Kasumi-1 (cell line): ENCODE measurements around the gene ADAMTS8.

Experiments used
- DNase-seq, 2 experiments: peaks; one replicate each; lab custom pipeline; 2025; lab: John Stamatoyannopoulos, UW

ADAMTS8 gene

DNA sequence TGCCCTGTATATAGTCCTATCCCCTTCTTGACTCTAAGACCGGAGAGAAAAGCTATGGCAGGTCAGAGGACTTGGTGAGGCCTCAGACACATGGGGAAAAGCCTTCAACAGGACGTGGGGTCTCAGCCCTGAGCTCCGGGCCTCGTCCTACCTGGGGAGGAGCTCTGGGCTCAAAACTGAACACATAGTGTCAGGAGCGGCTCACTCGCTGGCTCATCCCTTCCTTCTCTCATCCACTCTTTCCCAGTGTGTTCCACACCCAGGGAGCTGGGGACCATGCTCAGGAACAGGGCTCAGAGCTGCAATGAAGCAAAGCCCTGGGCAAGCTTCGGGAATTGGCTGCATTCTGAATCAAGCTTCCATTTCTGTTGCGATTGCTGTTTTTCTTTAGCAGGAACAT lies 34.5 kb upstream of the ADAMTS8 start:
- DNase-seq: no peak

DNA sequence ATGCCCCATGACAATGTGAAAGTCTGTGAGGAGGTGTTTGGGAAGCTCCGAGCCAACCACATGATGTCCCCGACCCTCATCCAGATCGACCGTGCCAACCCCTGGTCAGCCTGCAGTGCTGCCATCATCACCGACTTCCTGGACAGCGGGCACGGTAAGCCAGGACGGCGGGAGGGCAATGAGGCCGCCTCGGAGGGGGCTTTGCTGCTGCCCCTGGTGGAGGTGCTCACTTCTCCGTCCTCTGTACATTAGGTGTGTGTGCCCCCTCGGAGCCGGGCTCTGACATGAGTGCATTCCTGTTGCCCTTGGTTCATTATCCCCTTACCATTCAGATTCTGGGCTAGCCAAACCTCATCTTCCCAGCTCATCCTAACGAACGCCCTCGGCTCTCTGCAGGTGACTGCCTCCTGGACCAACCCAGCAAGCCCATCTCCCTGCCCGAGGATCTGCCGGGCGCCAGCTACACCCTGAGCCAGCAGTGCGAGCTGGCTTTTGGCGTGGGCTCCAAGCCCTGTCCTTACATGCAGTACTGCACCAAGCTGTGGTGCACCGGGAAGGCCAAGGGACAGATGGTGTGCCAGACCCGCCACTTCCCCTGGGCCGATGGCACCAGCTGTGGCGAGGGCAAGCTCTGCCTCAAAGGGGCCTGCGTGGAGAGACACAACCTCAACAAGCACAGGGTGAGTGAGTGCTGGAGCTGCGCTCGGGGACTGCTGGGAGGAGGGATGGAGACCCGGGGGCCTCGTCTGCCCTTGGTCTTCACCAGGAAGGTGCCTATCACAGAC lies 33.9 kb upstream of the ADAMTS8 start:
- no peak for DNase-seq

DNA sequence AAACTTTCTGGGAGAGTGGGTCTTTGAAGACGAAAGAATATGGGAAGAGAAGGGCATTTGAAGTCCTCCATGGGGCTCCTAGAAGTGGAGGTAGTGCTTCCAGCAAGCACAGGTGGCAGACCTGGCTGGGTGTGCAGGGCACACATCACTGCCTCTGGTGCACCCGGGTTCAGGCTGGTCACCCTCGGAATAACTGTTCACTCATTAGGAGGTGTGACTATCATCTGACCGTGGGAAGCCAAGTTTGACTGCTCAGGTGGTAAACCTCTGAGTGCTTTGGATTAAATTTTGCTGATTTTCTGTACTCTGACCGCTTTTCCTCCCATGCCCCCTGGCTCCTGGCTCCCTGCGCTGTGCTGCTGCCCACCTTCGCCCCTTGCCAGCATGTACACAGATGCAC lies 31.1 kb upstream of the ADAMTS8 start:
- DNase-seq: no peak

DNA sequence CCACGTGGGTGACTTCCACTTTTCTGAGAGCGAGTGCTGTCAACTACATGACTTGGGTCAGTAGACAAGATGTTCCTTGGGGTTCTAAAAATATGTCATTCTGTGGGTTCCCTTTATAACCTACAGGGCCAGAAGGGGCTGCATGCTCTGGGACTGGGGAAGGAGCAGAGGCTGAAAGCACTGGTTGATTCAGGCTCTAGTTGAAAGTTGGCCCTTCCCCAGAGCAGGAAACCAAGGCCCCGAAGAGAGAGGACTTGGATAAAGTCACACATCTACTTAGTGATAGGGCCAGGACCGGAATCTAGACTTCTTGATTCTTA lies 30.0 kb upstream of the ADAMTS8 start:
- peak; percentile 65 to 79 for DNase-seq

- peak; percentile 52 to 58 for DNase-seq
Measured at GRCh38 chr11:130457623-130458409, 29.4 kb upstream of the ADAMTS8 start.

DNA sequence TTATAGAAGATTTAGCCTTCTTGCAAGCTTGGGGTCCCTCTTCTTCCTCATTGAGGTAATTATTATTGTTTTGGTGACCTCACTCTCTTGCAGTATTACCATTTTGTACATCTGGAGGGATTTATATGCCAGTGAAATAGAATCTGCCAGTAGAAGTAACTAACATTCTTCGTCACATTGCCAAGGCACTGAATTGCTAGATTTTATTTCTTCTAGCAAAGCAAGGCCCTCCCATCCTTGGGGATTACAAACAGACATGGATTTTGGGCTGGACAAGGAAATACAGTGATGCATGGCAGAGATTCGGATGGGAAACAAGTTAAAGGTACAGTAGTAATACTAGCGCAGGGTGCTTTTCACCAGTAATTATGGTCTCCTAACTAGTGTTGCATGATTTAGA lies 27.9 kb upstream of the ADAMTS8 start:
- DNase-seq: no peak

DNA sequence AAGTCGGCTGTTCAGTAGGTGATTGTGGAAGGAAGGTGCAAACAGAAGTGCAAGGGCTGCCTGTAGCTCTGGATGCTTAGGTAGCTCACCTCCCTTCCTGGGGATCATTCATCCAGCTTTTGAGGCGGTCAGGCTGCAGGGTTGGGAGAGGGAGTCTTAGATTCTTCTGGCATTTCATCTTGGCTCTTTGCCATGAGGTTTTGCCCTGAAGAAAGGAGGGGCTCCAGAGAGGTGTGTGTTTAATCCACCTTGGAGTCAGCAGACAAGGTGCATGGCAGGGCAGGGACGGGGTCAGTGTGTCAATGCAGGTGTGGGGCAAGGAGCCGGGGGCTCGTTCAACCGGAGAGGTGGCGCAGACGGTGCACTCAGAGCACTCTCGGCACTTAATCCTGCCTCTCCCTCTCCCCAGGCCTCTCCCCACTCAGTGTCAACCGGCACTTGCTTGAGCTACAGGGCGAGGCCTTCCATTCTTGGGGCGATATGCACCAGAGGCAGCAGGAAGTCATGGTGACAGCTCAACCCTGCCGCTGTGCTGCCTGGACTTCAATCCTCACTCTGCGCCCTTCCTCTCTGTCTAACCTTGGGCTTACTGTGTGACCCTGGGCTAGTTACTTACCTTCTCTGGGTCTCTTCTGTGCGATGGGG lies 27.2 kb upstream of the ADAMTS8 start:
- no peak for DNase-seq

DNA sequence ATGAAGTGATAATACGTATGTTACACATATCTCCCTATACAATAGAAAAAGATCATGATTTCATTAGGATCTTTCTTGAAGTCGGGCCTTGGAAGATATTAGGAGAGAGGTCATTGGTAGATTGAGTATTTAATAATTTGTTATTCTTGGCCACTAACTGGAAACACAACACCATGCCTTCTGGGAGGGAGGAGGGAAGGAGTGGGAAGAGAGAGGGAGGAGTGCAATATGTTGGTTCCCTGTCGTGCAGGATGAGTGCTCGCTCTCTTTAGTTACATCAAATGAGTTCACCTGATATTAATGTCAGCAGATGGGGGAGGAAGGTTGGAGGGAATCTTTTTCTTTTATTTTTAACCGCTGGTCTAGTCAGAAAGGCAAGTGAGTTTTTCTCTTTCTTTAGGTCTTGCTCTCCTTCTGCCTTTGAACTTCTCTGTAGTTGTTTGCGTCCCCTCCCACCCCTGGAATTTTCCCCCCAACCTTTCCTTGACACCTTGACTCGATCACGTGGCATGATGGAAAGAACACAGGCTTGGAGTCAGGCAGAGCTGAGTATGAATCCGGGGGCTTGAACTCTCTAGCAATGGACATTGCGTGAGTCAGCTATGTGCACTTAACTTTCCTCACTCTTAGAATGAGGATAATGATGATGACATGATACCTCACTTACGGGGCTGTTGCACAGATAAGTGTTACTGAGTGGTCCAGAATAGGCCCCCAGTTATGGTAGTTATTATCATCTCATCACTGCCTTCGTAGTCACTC lies 26.3 kb upstream of the ADAMTS8 start:
- DNase-seq: no peak

GRCh38 chr11:130452940-130453339 lies 24.5 kb upstream of the ADAMTS8 start:
- peak; percentile 68 to 83 for DNase-seq

- DNase-seq: no peak
Measured at GRCh38 chr11:130452176-130452575, 23.8 kb upstream of the ADAMTS8 start.

DNA sequence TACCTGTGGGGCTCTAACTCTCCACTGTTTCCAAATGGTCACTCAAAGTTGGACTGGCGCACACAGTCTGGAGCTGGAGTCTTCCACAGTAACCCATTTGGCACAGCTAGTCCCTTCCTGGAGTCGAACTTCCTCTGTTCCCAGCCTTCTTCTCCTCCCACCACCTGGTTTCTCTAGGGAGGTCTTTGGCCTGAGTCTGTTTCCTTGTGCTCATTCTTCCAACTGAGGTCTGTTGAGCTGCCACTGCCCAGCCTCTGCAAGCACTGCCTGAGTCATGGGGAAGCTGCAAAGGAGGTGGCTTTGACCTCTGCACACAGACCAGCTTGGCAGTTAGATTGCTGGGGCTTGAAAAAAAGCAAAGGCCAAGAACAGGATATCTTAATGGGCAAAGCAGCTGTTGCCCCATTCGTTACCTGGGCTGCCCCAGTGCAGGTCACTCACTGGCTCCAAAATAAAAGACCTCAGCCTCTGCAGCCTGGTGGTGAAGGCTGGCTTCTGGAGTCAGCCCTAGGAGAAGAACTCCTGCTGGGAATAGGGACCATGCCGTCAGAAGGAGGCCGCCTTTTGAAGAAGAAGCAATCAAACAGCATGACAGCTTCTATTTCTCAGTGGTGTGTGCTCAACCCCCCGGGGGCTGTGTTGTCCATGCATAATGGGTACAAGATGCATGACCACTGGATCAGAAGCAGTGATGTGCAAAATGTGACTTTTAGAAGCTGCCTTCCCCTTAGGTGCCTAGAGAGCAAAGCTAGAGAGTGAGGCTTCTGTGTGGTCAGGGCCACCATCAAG lies 23.0 kb upstream of the ADAMTS8 start:
- DNase-seq: peak in 1 of 2 experiments; percentile 27

DNA sequence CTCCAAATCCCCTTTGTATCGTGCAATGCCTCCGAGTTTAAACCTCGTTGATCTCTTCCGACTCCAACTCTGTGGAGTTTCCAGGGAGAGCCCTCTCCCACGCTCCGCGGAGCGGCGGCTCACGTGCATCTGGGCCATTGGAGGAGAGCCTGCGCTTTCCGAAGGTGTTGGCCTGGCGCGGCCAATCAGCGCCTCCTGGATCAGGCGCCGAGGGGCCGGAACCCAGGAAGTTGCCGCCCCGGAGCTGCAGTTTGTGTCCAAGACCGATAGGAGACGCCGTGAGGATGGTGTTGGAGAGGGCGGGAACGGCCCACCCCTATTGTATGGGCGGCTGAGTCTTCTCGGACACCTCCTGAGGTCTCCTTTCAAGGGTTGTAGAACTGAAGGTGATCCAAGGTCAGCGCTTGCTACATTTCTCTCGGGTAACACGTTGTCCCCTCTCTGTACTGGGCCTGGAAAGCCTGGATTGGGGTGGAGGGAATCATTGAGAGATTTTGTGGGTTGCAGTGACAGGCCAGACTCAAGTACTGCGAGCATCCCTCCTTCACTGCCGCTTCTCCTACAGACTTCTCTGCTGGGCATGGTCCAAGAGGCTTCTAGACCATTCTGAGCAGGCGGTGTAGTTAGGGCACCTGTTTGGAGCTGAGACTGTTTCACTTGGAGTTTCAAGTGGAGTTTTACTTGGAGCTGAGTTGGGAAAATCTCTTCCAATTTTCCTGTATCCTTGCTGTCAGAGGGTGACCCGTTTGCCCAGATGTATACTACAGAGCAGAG lies 21.8 kb upstream of the ADAMTS8 start:
- no peak for DNase-seq

GRCh38 chr11:130449310-130449990 lies 21.0 kb upstream of the ADAMTS8 start:
- DNase-seq: no peak

DNA sequence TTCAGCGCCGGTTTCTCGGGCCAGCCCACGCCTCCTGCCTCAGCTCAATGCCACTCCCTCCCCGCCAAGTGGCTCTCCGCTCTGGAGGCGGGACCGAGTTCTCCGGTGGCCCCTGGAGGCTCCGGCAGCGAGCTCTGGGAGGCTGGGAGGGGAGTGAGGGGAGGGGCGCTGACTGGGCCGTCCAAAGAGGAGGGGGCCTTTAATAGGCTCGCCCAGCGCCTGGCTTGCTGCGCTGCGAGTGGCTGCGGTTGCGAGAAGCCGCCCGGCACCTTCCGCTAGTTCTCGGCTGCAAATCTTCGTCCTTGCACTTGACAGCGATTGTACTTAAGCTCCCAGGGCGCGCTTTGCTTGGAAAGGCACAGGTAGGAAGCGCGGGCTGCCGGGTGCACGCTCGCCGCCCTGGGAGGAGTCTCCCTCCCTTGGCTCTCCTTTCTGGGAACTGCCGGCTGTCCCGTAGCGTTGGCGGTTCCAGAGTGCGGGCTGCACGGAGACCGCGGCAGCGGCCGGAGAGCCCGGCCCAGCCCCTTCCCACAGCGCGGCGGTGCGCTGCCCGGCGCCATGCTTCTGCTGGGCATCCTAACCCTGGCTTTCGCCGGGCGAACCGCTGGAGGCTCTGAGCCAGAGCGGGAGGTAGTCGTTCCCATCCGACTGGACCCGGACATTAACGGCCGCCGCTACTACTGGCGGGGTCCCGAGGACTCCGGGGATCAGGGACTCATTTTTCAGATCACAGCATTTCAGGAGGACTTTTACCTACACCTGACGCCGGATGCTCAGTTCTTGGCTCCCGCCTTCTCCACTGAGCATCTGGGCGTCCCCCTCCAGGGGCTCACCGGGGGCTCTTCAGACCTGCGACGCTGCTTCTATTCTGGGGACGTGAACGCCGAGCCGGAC lies 20.3 kb upstream of the ADAMTS8 start, which contains the start of gene ADAMTS15:
Gene ADAMTS15 (plus strand): TSS at position 230 of the 894 bp plus-strand sequence. CDS start 329 bp downstream, at position 559.
- peak; percentile 92 to 97 for DNase-seq

DNA sequence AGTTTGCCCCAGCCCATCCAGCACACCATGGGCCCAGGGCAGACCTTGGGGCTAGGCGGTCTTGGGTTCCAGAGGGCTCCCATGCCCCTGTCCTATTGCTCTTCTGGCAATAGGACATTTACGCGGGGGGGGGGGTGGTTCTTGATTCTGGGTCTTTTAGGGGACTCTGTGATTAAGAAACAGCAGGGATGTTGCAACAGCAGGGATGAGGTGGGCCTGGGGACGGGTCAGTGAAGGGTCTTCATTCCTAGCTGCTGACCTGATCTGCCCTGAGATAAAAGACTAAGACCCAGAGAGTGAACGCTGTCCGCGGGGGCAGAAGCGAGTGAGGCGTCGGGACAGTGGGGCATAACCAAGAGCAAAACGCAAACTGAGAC lies 19.6 kb upstream of the ADAMTS8 start:
- no peak for DNase-seq

- DNase-seq: no peak
Measured at GRCh38 chr11:130445788-130446187, 17.4 kb upstream of the ADAMTS8 start.

- no peak for DNase-seq
Measured at GRCh38 chr11:130442737-130443136, 14.3 kb upstream of the ADAMTS8 start.

DNA sequence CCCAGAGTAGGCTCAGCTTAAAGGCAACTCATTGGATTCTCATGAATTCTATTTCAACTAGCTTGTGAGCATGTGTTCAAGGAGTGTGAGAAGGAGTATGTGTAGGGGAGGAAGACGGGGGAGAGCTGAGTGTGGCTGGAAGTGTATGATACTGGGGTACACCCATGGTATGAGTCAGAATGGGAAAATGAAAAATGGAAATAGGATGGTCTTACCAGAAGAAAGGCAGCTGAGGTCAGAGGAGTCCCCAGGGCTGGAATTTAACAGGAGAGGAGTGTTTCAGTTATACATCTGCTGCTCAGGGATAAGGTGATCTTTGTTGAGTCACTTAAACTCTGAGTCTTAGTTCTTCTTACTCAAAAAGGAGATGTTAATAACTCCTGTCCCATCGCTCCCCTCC lies 13.3 kb upstream of the ADAMTS8 start:
- no peak for DNase-seq

DNA sequence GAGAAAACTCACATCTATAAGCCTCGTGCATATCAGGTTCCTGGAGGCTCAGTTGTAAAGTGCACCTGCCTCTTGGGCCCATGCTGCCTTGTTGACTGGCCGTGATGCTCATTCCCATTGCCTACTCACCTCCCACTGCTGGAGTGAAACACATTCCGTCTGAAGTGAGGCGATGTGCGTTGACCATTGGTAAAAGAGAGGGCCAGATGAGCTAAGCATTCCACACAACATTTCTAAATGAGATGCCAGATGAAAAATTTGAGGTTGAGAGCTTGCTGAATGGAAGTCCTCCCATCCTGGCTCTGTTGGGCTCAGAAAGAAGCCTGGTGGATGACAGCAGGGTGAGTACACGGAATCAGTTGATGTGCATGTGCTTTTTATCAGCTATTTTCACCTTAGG lies 11.5 kb upstream of the ADAMTS8 start:
- no peak for DNase-seq
